H1 (cell line): ENCODE results near the gene VRK2. TPM values are rescaled to one million over a fixed set of nuclear protein-coding genes. Genes with fewer than 3 reads are reported as not detected.

ENCODE experiments used
- ASH2L ChIP-seq: fragments of 200-600, 300-600 bp; sonication (generic); IDR thresholded peaks from one replicate; pipeline ENCODE4 v1.7.1; 2017; ENCODE audit warnings: low read length
- BACH1 ChIP-seq: IDR thresholded peaks from 2 replicates; pipeline ENCODE4 v1.6.1; 2012; ENCODE audit warnings: low read length, improper control_type of control experiment
- CHD1 ChIP-seq: IDR thresholded peaks from 2 replicates; pipeline ENCODE4 v1.6.1; 2012; ENCODE audit warnings: low read depth, low read length, improper control_type of control experiment
- CHD2 ChIP-seq: IDR thresholded peaks from 2 replicates; pipeline ENCODE4 v1.6.1; 2012; ENCODE audit warnings: low read length, improper control_type of control experiment
- EP300 ChIP-seq, 2 experiments: IDR thresholded peaks; 1 replicate in 1 of 2; 2 replicates in 1 of 2; pipeline ENCODE4 v1.6.1; 2011 to 2012; ENCODE audit warnings: low read depth in 2 of 2, low read length in 2 of 2, mild to moderate bottlenecking in 2 of 2, borderline replicate concordance in 1 of 2, inconsistent platforms in 1 of 2, moderate library complexity in 1 of 2
- EZH2 ChIP-seq: fragments of 200-600 bp; sonication (generic); IDR thresholded peaks from 2 replicates; pipeline ENCODE4 v1.7.1; 2012; ENCODE audit warnings: low read depth, mild to moderate bottlenecking, moderate library complexity, low read length, inconsistent platforms; ENCODE audit not compliant: severe bottlenecking
- FOSL1 ChIP-seq: IDR thresholded peaks from 2 replicates; pipeline ENCODE4 v1.6.1; 2011; ENCODE audit warnings: mild to moderate bottlenecking, low read depth, low read length, moderate library complexity; ENCODE audit not compliant: insufficient read depth
- GTF2F1 ChIP-seq: IDR thresholded peaks from 2 replicates; pipeline ENCODE4 v1.6.1; 2012; ENCODE audit warnings: low read depth, low read length, improper control_type of control experiment, borderline replicate concordance
- JUN ChIP-seq: IDR thresholded peaks from 2 replicates; pipeline ENCODE4 v1.6.1; 2011; ENCODE audit warnings: low read depth, mild to moderate bottlenecking, improper control_type of control experiment, low read length
- JUND ChIP-seq: IDR thresholded peaks from 2 replicates; pipeline ENCODE4 v1.6.1; 2011; ENCODE audit warnings: mild to moderate bottlenecking, improper control_type of control experiment, low read length
- KDM1A ChIP-seq: fragments of 200-600, 300-600 bp; sonication (generic); IDR thresholded peaks from 2 replicates; pipeline ENCODE4 v1.7.1; 2016; ENCODE audit warnings: mild to moderate bottlenecking, low read length, borderline replicate concordance
- KDM4A ChIP-seq: IDR thresholded peaks from one replicate; pipeline ENCODE4 v1.7.1; 2012; ENCODE audit warnings: low read depth, mild to moderate bottlenecking, moderate library complexity, low read length, inconsistent platforms; ENCODE audit not compliant: severe bottlenecking
- KDM5A ChIP-seq: fragments of 200-600 bp; IDR thresholded peaks from 2 replicates; pipeline ENCODE4 v1.7.1; 2012; ENCODE audit warnings: mild to moderate bottlenecking, low read length, inconsistent platforms, mixed read lengths
- MAX ChIP-seq: IDR thresholded peaks from 2 replicates; pipeline ENCODE4 v1.6.1; 2012; ENCODE audit warnings: inconsistent platforms
- NANOG ChIP-seq: IDR thresholded peaks from 2 replicates; pipeline ENCODE4 v1.6.1; 2011; ENCODE audit warnings: low read length, low read depth, mild to moderate bottlenecking, inconsistent platforms; ENCODE audit not compliant: insufficient read depth, poor library complexity, severe bottlenecking
- PHF8 ChIP-seq: fragments of 200-600 bp; sonication (generic); conservative IDR thresholded peaks from 2 replicates; pipeline ENCODE4 v1.7.1; 2012; ENCODE audit warnings: low read depth, mild to moderate bottlenecking, inconsistent platforms, low read length, moderate library complexity
- POLR2AphosphoS5 ChIP-seq: IDR thresholded peaks from 2 replicates; pipeline ENCODE4 v1.6.1; 2011; ENCODE audit warnings: low read depth, low read length
- RBBP5 ChIP-seq: IDR thresholded peaks from 2 replicates; pipeline ENCODE4 v1.7.1; 2012; ENCODE audit warnings: low read depth, mild to moderate bottlenecking, inconsistent platforms, low read length, moderate library complexity, borderline replicate concordance
- SIRT6 ChIP-seq: IDR thresholded peaks from one replicate; pipeline ENCODE4 v1.7.1; 2012; ENCODE audit warnings: low read length, inconsistent platforms
- SIX5 ChIP-seq: IDR thresholded peaks from 2 replicates; pipeline ENCODE4 v1.6.1; 2011; ENCODE audit warnings: mild to moderate bottlenecking, low read depth, low read length
- SP4 ChIP-seq: IDR thresholded peaks from 2 replicates; pipeline ENCODE4 v1.6.1; 2012; ENCODE audit warnings: low read length, inconsistent platforms
- SRF ChIP-seq: IDR thresholded peaks from 2 replicates; pipeline ENCODE4 v1.6.1; 2011; ENCODE audit warnings: mild to moderate bottlenecking, low read depth, low read length, moderate library complexity
- SUZ12 ChIP-seq: fragments of 200-600 bp; sonication (generic); IDR thresholded peaks from 2 replicates; pipeline ENCODE4 v1.6.1; 2012; ENCODE audit warnings: mild to moderate bottlenecking, inconsistent platforms, low read length, moderate library complexity, mixed read lengths
- TAF1 ChIP-seq: IDR thresholded peaks from 2 replicates; pipeline ENCODE4 v1.6.1; 2011; ENCODE audit warnings: mild to moderate bottlenecking, low read depth, low read length
- YY1 ChIP-seq: IDR thresholded peaks from 2 replicates; pipeline ENCODE4 v1.6.1; 2011; ENCODE audit warnings: low read depth, mild to moderate bottlenecking, low read length
- polyA plus RNA-seq, 7 experiments: library from polyadenylated mRNA; depleted of rRNA in 3 of 7; stranded (reverse) in 5 of 7; unstranded in 2 of 7; fragments of >200 nt in 5 of 7; fragments of 200-250 nt in 2 of 7; gene quantifications; 1 replicate in 5 of 7; 2 replicates in 1 of 7; 4 replicates in 1 of 7; pipeline versions ENCODE4 v1.2.1 to v1.2.3, GENCODE V29; 2011 to 2013; ENCODE audit warnings: missing spikeins in 2 of 7, mixed read lengths in 2 of 7
- total RNA-seq: library from RNA; stranded (reverse); fragmentation: NEBNext Ultra II Directional; extraction: Animal tissue kit (Norgen Biotek cat#: 25700); gene quantifications from 2 replicates; pipeline ENCODE4 v1.2.1, GENCODE V29; 2021

Gene VRK2
- total and polyA plus RNA-seq, 2 of the 8 experiments (the other 6 are each of a cell fraction or from before 2014, with no cell fraction given): 7.6 to 27.8 TPM

GRCh38 chr2:58046585-58047372, at the start of gene VRK2 (continued):
- TF ChIP-seq KDM1A: peak; percentile 39; the same call in 1 of the 2 replicates
- no peak for TF ChIP-seq SIX5
- TF ChIP-seq FOSL1: no peak
- TF ChIP-seq NANOG: no peak
- TF ChIP-seq KDM5A: no peak
- peak; percentile 95 for TF ChIP-seq ASH2L
- no peak for TF ChIP-seq JUND
- peak; percentile 57 for TF ChIP-seq GTF2F1
- no peak; the same call in 1 of the 2 replicates for TF ChIP-seq YY1
- peak; percentile 91 for TF ChIP-seq PHF8
- peak; percentile 93; the same call in 1 of the 2 replicates for TF ChIP-seq RBBP5
- peak; percentile 93 for TF ChIP-seq TAF1
- no peak for TF ChIP-seq SRF
- peak; percentile 71; the same call in 1 of the 2 replicates for TF ChIP-seq POLR2AphosphoS5
- TF ChIP-seq SIRT6: no peak
- TF ChIP-seq BACH1: no peak
- no peak; the same call in 1 of the 2 replicates for TF ChIP-seq SUZ12
- TF ChIP-seq EP300 (IDR thresholded peaks at IDR 0.05; ENCODE audit: borderline replicate concordance in 1 of 2, low read depth in 2 of 2, low read length in 2 of 2): 0 out of 3 replicates have a peak, but pooled peaks of 1 of the 2 experiments have one; percentile 3
- TF ChIP-seq KDM4A: peak; percentile 72
- no peak for TF ChIP-seq EZH2
- TF ChIP-seq MAX: peak; percentile 98
- no peak for TF ChIP-seq JUN
- TF ChIP-seq CHD1: no peak
- no peak for TF ChIP-seq SP4
- 0 out of 2 replicates have a peak, but pooled peaks have one; percentile 50 for TF ChIP-seq CHD2
